GM23338 (cell line): ENCODE data around the gene RAP1B. TPM values are rescaled to one million over a fixed set of nuclear protein-coding genes. Genes with fewer than 3 reads are reported as not detected.

Experiments
- ATAC-seq: fragments of 200-7000 bp; cut with Tn5 transposase; 3 replicates; pipeline ENCODE4 v1.9.1; 2020
- DNase-seq: peaks from one replicate; pipeline ENCODE4 v3.0.0-alpha.2; 2015; ENCODE audit warnings: low spot score
- H2AFZ ChIP-seq: fragments of 200-600 bp; sonication (generic); 2 replicates; pipeline ENCODE4 v1.8.0; 2016; ENCODE audit warnings: antibody characterized with exemption, mild to moderate bottlenecking, moderate library complexity
- H3F3A ChIP-seq: fragments of 200-600 bp; sonication (generic); replicated peaks from 2 replicates; pipeline ENCODE4 v1.8.0; 2017; ENCODE audit warnings: antibody characterized with exemption, mixed run types, low read depth
- H3K27ac ChIP-seq: fragments of 200-600 bp; sonication (generic); 2 replicates; pipeline ENCODE4 v1.6.1; 2016; ENCODE audit warnings: low read depth
- H3K27me3 ChIP-seq: fragments of 200-600 bp; sonication (generic); 2 replicates; pipeline ENCODE4 v1.8.0; 2016; ENCODE audit warnings: mild to moderate bottlenecking, mixed run types, moderate library complexity; ENCODE audit not compliant: insufficient read depth
- H3K36me3 ChIP-seq: fragments of 200-600 bp; sonication (generic); 2 replicates; pipeline ENCODE4 v1.8.0; 2016; ENCODE audit warnings: mild to moderate bottlenecking; ENCODE audit not compliant: insufficient read depth
- H3K4me1 ChIP-seq: fragments of 200-600 bp; sonication (generic); 2 replicates; pipeline ENCODE4 v1.8.0; 2016; ENCODE audit warnings: mild to moderate bottlenecking, moderate library complexity; ENCODE audit not compliant: insufficient read depth
- H3K4me2 ChIP-seq: fragments of 200-600 bp; sonication (generic); 2 replicates; pipeline ENCODE4 v1.7.1; 2017; ENCODE audit warnings: mixed run types
- H3K4me3 ChIP-seq: fragments of 200-600 bp; sonication (generic); 2 replicates; pipeline ENCODE4 v1.6.1; 2016; ENCODE audit warnings: mixed run types
- H3K79me2 ChIP-seq: fragments of 200-600 bp; sonication (generic); replicated peaks from 2 replicates; pipeline ENCODE4 v1.8.0; 2017; ENCODE audit warnings: mild to moderate bottlenecking; ENCODE audit not compliant: insufficient read depth
- H3K9me2 ChIP-seq: fragments of 200-600 bp; sonication (generic); 2 replicates; pipeline ENCODE4 v1.8.0; 2017; ENCODE audit not compliant: insufficient read depth
- H4K20me1 ChIP-seq: fragments of 200-600 bp; sonication (generic); replicated peaks from 2 replicates; pipeline ENCODE4 v1.8.0; 2017; ENCODE audit warnings: mild to moderate bottlenecking; ENCODE audit not compliant: insufficient read depth
- H3K27ac Mint-ChIP-seq: 2 replicates; pipeline ENCODE4 v1.8.0; 2020; ENCODE audit warnings: inconsistent platforms, mild to moderate bottlenecking, moderate library complexity, mixed read lengths
- H3K27me3 Mint-ChIP-seq: 3 replicates; pipeline ENCODE4 v1.8.0; 2022; ENCODE audit warnings: low read depth, mild to moderate bottlenecking, moderate library complexity, mixed read lengths, inconsistent platforms; ENCODE audit not compliant: insufficient read depth, poor library complexity
- H3K36me3 Mint-ChIP-seq: 3 replicates; pipeline ENCODE4 v1.8.0; 2021; ENCODE audit warnings: low read depth, mild to moderate bottlenecking, inconsistent platforms, moderate library complexity, mixed read lengths
- H3K4me1 Mint-ChIP-seq: 3 replicates; pipeline ENCODE4 v1.8.0; 2020; ENCODE audit warnings: mild to moderate bottlenecking, inconsistent platforms, mixed read lengths
- H3K4me3 Mint-ChIP-seq: 3 replicates; pipeline ENCODE4 v1.8.0; 2021; ENCODE audit warnings: moderate library complexity, mild to moderate bottlenecking, inconsistent platforms, mixed read lengths
- H3K9me3 Mint-ChIP-seq: 3 replicates; pipeline ENCODE4 v1.8.0; 2020; ENCODE audit warnings: moderate library complexity, mild to moderate bottlenecking, inconsistent platforms, mixed read lengths
- CREB1 ChIP-seq: fragments of 250-450 bp; sonication (Bioruptor Pico); IDR thresholded peaks from 2 replicates; pipeline ENCODE4 v1.5.0; 2020; ENCODE audit warnings: low read depth, mild to moderate bottlenecking, moderate library complexity
- CTCF ChIP-seq, 2 experiments: fragments of 200-600 bp in 1 of 2; sonication (generic) in 1 of 2; conservative IDR thresholded peaks; 2 replicates each; pipeline versions ENCODE4 v1.5.1 to v1.6.1; 2016 to 2017; ENCODE audit warnings: antibody characterized with exemption in 2 of 2, low read depth in 2 of 2, mild to moderate bottlenecking in 2 of 2, moderate library complexity in 1 of 2
- ETS1 ChIP-seq: IDR thresholded peaks from 2 replicates; pipeline ENCODE4 v1.6.1; 2016; ENCODE audit warnings: antibody characterized with exemption
- EZH2 ChIP-seq: fragments of 200-600 bp; sonication (generic); IDR thresholded peaks from one replicate; pipeline ENCODE4 v1.8.0; 2017; ENCODE audit warnings: antibody characterized with exemption, mild to moderate bottlenecking, low read depth; ENCODE audit not compliant: unreplicated experiment
- EZH2phosphoT487 ChIP-seq: fragments of 200-600 bp; sonication (generic); IDR thresholded peaks from one replicate; pipeline ENCODE4 v1.8.1; 2018; ENCODE audit warnings: antibody characterized with exemption; ENCODE audit not compliant: unreplicated experiment
- JUNB ChIP-seq: IDR thresholded peaks from one replicate; pipeline ENCODE4 v1.6.1; 2016; ENCODE audit warnings: antibody characterized with exemption; ENCODE audit not compliant: unreplicated experiment
- NANOG ChIP-seq: IDR thresholded peaks from 2 replicates; pipeline ENCODE4 v1.6.1; 2016; ENCODE audit warnings: antibody characterized with exemption, borderline replicate concordance
- POLR2AphosphoS5 ChIP-seq: IDR thresholded peaks from 2 replicates; pipeline ENCODE4 v1.6.1; 2016; ENCODE audit warnings: antibody characterized with exemption, low read depth
- REST ChIP-seq: IDR thresholded peaks from one replicate; pipeline ENCODE4 v1.6.1; 2018; ENCODE audit warnings: antibody characterized with exemption; ENCODE audit not compliant: unreplicated experiment
- STAT1 ChIP-seq: IDR thresholded peaks from one replicate; pipeline ENCODE4 v1.6.1; 2016; ENCODE audit warnings: antibody characterized with exemption; ENCODE audit not compliant: unreplicated experiment
- ZNF114 ChIP-seq: fragments of 250-450 bp; sonication (Bioruptor Pico); IDR thresholded peaks from 2 replicates; pipeline ENCODE4 v1.5.0; 2020; ENCODE audit warnings: mild to moderate bottlenecking, moderate library complexity
- ZNF331 ChIP-seq: fragments of 250-450 bp; sonication (Bioruptor Pico); IDR thresholded peaks from 2 replicates; pipeline ENCODE4 v1.5.0; 2020; ENCODE audit warnings: low read depth, mild to moderate bottlenecking, moderate library complexity
- ZNF462 ChIP-seq: fragments of 250-450 bp; sonication (Bioruptor Pico); IDR thresholded peaks from 2 replicates; pipeline ENCODE4 v1.5.0; 2020; ENCODE audit warnings: mild to moderate bottlenecking, moderate library complexity
- polyA plus RNA-seq: library from polyadenylated mRNA; unstranded; fragments of >200 nt; fragmentation: Nextera tagmentation; extraction: Ambion mirVana; gene quantifications from 2 replicates; pipeline ENCODE4 v1.2.1, GENCODE V29; 2016
- total RNA-seq: library from RNA; depleted of rRNA; stranded (reverse); fragments of >200 nt; shearing (Covaris generic); gene quantifications from 2 replicates; pipeline ENCODE4 v1.2.3, GENCODE V29; 2014

The RAP1B gene
- total and polyA plus RNA-seq, 2 experiments from 2014 or later = 90.6 to 128 TPM

- Mint-ChIP-seq H3K9me3 (peaks cover 9% of the 10 kb centered on the region), H3K4me1 (no peaks in the 10 kb centered on the region), H3K4me3 (no peak overlapping the region), H3K36me3 (peaks cover 25% of the 10 kb centered on the region), H3K27me3 (no peaks in the 10 kb centered on the region), H3K27ac (no peak overlapping the region)
- Histone ChIP-seq H3K27me3 (no peaks in the 10 kb centered on the region), H3K9me2 (no peaks in the 10 kb centered on the region), H3K79me2 (peaks cover 100% of the 10 kb centered on the region), H2AFZ (no peak overlapping the region), H3K4me1 (no peaks in the 10 kb centered on the region), H3K36me3 (peaks cover 4% of the 10 kb centered on the region; the same call in 1 of the 2 replicates), H3K4me3 (no peak overlapping the region), H3K4me2 (no peak overlapping the region), H3F3A (no peaks in the 10 kb centered on the region), H3K27ac (no peak overlapping the region), H4K20me1 (peaks cover 44% of the 10 kb centered on the region)
- TF ChIP-seq STAT1 (no peak), POLR2AphosphoS5 (no peak), EZH2 (no peak), ZNF462 (CRISPR knock-in tag) (no peak), ZNF114 (CRISPR knock-in tag) (no peak), CREB1 (no peak), ETS1 (no peak), ZNF331 (no peak), CTCF (conservative IDR thresholded peaks at IDR 0.05; ENCODE audit: low read depth in 2 of 2) (no peak), EZH2phosphoT487 (no peak), JUNB (no peak), NANOG (no peak), REST (no peak)
- DNase-seq = no peak
- no peak for ATAC-seq
Measured at GRCh38 chr12:68631227-68631626, 20.5 kb downstream of the RAP1B start.
